Measurements from ENCODE around the gene LENG1. TPM values are rescaled to one million over a fixed set of nuclear protein-coding genes. Genes with fewer than 3 reads are reported as not detected.

Gene LENG1
- total and polyA plus RNA-seq, 5 donors, result 5.3 to 11.0 (median 7.2) TPM

Other genes starting within 250 kb of the LENG1 start
- gene CACNG8, start 196.8 kb downstream of the LENG1 start, total RNA-seq, result under 1 TPM; 0.06 to 0.31 (median 0.20) TPM
- gene CACNG8, start 196.8 kb downstream of the LENG1 start, polyA plus RNA-seq, result 0.14 TPM
- not detected for gene CACNG6, start 168.1 kb downstream of the LENG1 start, total RNA-seq
- not detected for gene CACNG6, start 168.1 kb downstream of the LENG1 start, polyA plus RNA-seq
- gene VSTM1, start 95.8 kb downstream of the LENG1 start, total RNA-seq, result not detected
- not detected for gene VSTM1, start 95.8 kb downstream of the LENG1 start, polyA plus RNA-seq
- not detected for gene TARM1, start 78.4 kb downstream of the LENG1 start, total RNA-seq
- gene TARM1, start 78.4 kb downstream of the LENG1 start, polyA plus RNA-seq, result not detected
- gene OSCAR, start 58.9 kb downstream of the LENG1 start, total RNA-seq, result 1 to 10 TPM in 2 of 4 donors, under 1 TPM in 2; 0.72 to 1.5 (median 1.1) TPM
- gene OSCAR, start 58.9 kb downstream of the LENG1 start, polyA plus RNA-seq, result 0.45 TPM
- 100 to 1,000 TPM; 264 to 472 (median 385) TPM for gene NDUFA3, start 56.9 kb downstream of the LENG1 start, total RNA-seq
- 714 TPM for gene NDUFA3, start 56.9 kb downstream of the LENG1 start, polyA plus RNA-seq
- gene TFPT, start 44.1 kb downstream of the LENG1 start, total RNA-seq, result 10 to 100 TPM; 15.8 to 17.4 (median 16.8) TPM
- 19.8 TPM for gene TFPT, start 44.1 kb downstream of the LENG1 start, polyA plus RNA-seq
- 10 to 100 TPM; 41.9 to 52.1 (median 43.7) TPM for gene PRPF31, start 44.0 kb downstream of the LENG1 start, total RNA-seq
- 43.0 TPM for gene PRPF31, start 44.0 kb downstream of the LENG1 start, polyA plus RNA-seq
- gene CNOT3, start 22.0 kb downstream of the LENG1 start, total RNA-seq, result 10 to 100 TPM; 20.3 to 26.5 (median 23.3) TPM
- 18.2 TPM for gene CNOT3, start 22.0 kb downstream of the LENG1 start, polyA plus RNA-seq
- 1 to 10 TPM; 1.0 to 3.8 (median 2.5) TPM for gene TMC4, start 13.4 kb upstream of the LENG1 start, total RNA-seq
- 2.3 TPM for gene TMC4, start 13.4 kb upstream of the LENG1 start, polyA plus RNA-seq
- 10 to 100 TPM; 18.9 to 23.6 (median 21.4) TPM for gene MBOAT7, start 29.9 kb upstream of the LENG1 start, total RNA-seq
- 16.1 TPM for gene MBOAT7, start 29.9 kb upstream of the LENG1 start, polyA plus RNA-seq
- gene TSEN34, start 31.6 kb upstream of the LENG1 start, total RNA-seq, result 10 to 100 TPM; 17.6 to 22.1 (median 18.3) TPM
- 20.9 TPM for gene TSEN34, start 31.6 kb upstream of the LENG1 start, polyA plus RNA-seq
- gene RPS9, start 41.1 kb upstream of the LENG1 start, total RNA-seq, result 100 to 1,000 TPM; 704 to 879 (median 833) TPM
- gene RPS9, start 41.1 kb upstream of the LENG1 start, polyA plus RNA-seq, result 1,572 TPM
- 1 to 10 TPM; 2.5 to 5.7 (median 4.9) TPM for gene LILRB3, start 63.3 kb upstream of the LENG1 start, total RNA-seq
- gene LILRB3, start 63.3 kb upstream of the LENG1 start, polyA plus RNA-seq, result 0.95 TPM
- 1 to 10 TPM; 1.9 to 3.9 (median 2.5) TPM for gene LILRA6, start 83.1 kb upstream of the LENG1 start, total RNA-seq
- 1.00 TPM for gene LILRA6, start 83.1 kb upstream of the LENG1 start, polyA plus RNA-seq
- gene LILRB5, start 97.6 kb upstream of the LENG1 start, total RNA-seq, result 10 to 100 TPM; 10.1 to 18.6 (median 12.4) TPM
- 6.0 TPM for gene LILRB5, start 97.6 kb upstream of the LENG1 start, polyA plus RNA-seq
- gene LILRB2, start 121.4 kb upstream of the LENG1 start, total RNA-seq, result 1 to 10 TPM; 2.8 to 5.0 (median 4.8) TPM
- 1.9 TPM for gene LILRB2, start 121.4 kb upstream of the LENG1 start, polyA plus RNA-seq
- 1 to 10 TPM; 1.7 to 2.7 (median 2.2) TPM for gene LILRA5, start 153.4 kb upstream of the LENG1 start, total RNA-seq
- gene LILRA5, start 153.4 kb upstream of the LENG1 start, polyA plus RNA-seq, result 0.61 TPM
- gene LILRA4, start 179.4 kb upstream of the LENG1 start, total RNA-seq, result not detected
- gene LILRA4, start 179.4 kb upstream of the LENG1 start, polyA plus RNA-seq, result not detected
- 1 to 10 TPM; 6.8 to 9.1 (median 8.1) TPM for gene LAIR1, start 205.2 kb upstream of the LENG1 start, total RNA-seq
- 2.9 TPM for gene LAIR1, start 205.2 kb upstream of the LENG1 start, polyA plus RNA-seq

Data from right cardiac atrium (tissue), 5 donors.